ENCODE results near the gene PSEN1.
A peak's percentile ranks its signal among the peaks of the same experiment; 100 is the strongest.

The PSEN1 gene

DNA sequence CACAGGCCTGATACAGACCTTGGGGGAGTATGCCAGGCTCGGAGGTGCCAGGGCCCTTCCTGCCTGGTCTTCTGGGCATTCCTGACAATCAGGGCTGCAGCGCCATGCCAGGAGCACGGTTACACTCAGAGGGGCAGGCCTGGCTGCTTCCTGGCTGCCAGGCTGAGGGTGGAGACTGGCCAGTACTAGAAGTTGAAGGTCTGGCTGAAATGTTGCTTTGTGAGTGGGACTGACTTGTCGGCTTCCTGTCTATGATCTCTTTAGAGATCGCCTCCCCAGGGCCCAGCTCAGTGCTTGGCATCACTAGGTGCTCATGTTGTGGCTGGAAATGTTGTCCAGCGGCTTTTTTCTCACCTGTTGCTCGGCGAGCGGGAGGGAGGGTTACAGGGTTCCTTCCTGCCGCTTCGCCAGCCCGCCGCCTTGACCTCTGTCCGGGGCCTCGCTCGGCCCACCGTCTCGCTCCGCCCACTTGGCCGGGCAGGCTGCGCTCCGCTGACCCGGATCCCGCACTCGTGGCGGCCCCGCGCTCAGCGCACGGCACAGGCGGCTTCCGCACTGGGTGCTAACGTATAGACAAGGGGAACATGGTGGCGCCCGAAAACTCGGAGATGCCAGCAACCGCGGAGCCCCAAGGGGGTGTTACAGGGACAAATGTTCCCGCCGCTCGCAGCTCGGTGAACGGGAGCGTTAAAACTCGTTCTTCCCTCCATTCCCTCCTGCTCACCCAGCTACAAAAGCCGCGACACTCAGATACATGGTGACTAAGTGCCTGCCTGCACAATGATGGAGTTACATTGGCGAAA, 133.6 kb downstream of the PSEN1 start:
- DNase-seq = peak in 9 of 56 donors; percentile 6 to 49 (median 30)

DNA sequence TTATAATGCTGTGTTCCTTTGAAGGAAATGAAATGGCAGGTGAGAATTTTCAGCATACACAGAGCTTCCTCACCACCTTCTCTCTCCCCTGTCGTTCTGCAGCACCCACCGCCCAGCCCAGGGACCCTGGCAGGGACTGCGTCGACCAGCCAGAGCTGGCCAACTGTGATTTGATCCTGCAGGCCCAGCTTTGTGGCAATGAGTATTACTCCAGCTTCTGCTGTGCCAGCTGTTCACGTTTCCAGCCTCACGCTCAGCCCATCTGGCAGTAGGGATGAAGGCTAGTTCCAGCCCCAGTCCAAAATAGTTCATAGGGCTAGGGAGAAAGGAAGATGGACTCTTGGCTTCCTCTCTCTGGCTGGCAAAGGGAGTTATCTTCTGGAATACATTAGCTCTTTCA, 136.1 kb downstream of the PSEN1 start:
- no peak for DNase-seq

Measured in nucleus accumbens (tissue), 56 donors.